ENCODE results near the gene OTOP1. TPM values are rescaled to one million over a fixed set of nuclear protein-coding genes. Genes with fewer than 3 reads are reported as not detected.

OTOP1 gene
- total and polyA plus RNA-seq, 4 donors: not detected

DNA sequence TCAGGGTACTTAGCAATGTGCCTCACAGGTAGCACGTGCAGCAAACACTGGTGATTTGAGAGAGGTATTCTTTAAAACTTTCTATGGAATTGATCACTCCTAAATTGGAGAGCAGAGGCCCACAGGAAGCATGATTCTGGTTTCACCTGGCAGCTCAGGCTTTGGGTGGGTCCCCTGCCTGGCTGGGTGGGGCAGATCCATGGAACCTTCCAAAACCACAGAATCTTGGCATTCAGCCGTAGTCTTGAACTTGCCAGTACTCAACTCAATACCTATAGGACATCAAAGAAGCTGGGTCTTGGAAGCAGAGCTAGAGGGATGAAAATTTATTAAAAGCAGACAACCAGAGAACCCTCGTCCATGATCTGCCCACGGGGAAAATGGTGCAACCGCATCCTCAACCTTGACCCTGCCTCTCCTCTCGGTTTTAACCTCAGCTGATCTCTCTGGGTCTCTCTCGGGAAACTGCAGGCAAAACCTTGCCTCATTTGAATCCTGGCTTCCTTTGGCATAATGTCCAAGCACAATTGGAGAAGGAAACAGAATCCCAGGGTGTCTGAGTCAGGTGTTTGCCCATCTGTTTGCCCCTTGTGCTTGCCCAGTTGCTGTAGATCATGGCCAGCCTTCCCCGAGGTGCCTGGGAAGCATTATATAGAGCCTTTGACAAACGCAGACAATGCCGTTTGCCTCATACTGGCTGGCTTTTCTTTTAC is 22.9 kb downstream of the OTOP1 start:
- DNase-seq (ENCODE audit: low spot score): no peak
- no peak overlapping the region for H3K27ac ChIP-seq (ENCODE audit: low read depth in 1 of 2, low read length in 2 of 2)
- H3K4me1 ChIP-seq (ENCODE audit: control insufficient read depth in 4 of 4, insufficient read depth in 4 of 4, low read length in 3 of 4): no peaks in the 10 kb centered on the region
- H3K27me3 ChIP-seq (ENCODE audit: control insufficient read depth in 4 of 4, insufficient read depth in 4 of 4, low read length in 3 of 4): peaks cover 0 to 3% (median 0%) of the 10 kb centered on the region in 4 donors
- H3K4me3 ChIP-seq (ENCODE audit: low read depth in 1 of 3, low read length in 3 of 3): no peak overlapping the region
- no peak for TF ChIP-seq TAF1 (conservative IDR thresholded peaks at IDR 0.05)
- TF ChIP-seq SP1 (IDR thresholded peaks at IDR 0.05): no peak
- TF ChIP-seq JUND (IDR thresholded peaks at IDR 0.05): no peak
- TF ChIP-seq YY1 (IDR thresholded peaks at IDR 0.05): no peak
- H3K36me3 ChIP-seq (ENCODE audit: control insufficient read depth in 4 of 4, insufficient read depth in 3 of 4, low read depth in 1 of 4, low read length in 3 of 4): no peaks in the 10 kb centered on the region
- no peak overlapping the region for H3K9ac ChIP-seq (ENCODE audit: low read depth in 1 of 2, low read length in 2 of 2)
- no peaks in the 10 kb centered on the region for H3K9me3 ChIP-seq (ENCODE audit: control insufficient read depth in 4 of 4, low read length in 3 of 4)
- 84% methylated on average over 10 of the region's 10 CpGs for WGBS

DNA sequence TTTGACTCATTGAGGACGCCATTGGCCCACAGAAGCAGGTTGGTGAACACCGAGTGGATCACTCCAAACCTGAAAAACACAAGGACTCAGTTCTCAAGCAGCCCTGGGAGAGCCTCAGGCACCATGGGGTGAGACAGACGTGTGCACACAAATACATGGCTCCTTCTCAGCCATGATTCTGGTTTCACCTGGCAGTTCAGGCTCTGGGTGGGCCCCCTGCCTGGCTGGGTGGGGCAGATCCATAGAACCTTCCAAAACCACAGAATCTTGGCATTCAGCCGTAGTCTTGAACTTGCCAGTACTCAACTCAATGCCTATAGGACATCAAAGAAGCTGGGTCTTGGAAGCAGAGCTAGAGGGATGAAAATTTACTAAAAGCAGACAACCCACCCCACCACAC is 24.2 kb downstream of the OTOP1 start:
- TF ChIP-seq SP1 (IDR thresholded peaks at IDR 0.05) (no peak), RXRA (IDR thresholded peaks at IDR 0.05) (no peak), GABPA (IDR thresholded peaks at IDR 0.05 in 1 of 2, conservative IDR thresholded peaks at IDR 0.05 in 1 of 2) (no peak), HNF4G (IDR thresholded peaks at IDR 0.05) (no peak), FOXA1 (IDR thresholded peaks at IDR 0.05) (no peak), TAF1 (conservative IDR thresholded peaks at IDR 0.05) (no peak)
- TF ChIP-seq, protein P1, sequence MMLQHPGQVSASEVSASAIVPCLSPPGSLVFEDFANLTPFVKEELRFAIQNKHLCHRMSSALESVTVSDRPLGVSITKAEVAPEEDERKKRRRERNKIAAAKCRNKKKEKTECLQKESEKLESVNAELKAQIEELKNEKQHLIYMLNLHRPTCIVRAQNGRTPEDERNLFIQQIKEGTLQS (IDR thresholded peaks at IDR 0.05): no peak
- TF ChIP-seq, protein P2, sequence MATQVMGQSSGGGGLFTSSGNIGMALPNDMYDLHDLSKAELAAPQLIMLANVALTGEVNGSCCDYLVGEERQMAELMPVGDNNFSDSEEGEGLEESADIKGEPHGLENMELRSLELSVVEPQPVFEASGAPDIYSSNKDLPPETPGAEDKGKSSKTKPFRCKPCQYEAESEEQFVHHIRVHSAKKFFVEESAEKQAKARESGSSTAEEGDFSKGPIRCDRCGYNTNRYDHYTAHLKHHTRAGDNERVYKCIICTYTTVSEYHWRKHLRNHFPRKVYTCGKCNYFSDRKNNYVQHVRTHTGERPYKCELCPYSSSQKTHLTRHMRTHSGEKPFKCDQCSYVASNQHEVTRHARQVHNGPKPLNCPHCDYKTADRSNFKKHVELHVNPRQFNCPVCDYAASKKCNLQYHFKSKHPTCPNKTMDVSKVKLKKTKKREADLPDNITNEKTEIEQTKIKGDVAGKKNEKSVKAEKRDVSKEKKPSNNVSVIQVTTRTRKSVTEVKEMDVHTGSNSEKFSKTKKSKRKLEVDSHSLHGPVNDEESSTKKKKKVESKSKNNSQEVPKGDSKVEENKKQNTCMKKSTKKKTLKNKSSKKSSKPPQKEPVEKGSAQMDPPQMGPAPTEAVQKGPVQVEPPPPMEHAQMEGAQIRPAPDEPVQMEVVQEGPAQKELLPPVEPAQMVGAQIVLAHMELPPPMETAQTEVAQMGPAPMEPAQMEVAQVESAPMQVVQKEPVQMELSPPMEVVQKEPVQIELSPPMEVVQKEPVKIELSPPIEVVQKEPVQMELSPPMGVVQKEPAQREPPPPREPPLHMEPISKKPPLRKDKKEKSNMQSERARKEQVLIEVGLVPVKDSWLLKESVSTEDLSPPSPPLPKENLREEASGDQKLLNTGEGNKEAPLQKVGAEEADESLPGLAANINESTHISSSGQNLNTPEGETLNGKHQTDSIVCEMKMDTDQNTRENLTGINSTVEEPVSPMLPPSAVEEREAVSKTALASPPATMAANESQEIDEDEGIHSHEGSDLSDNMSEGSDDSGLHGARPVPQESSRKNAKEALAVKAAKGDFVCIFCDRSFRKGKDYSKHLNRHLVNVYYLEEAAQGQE (IDR thresholded peaks at IDR 0.05): no peak
- H3K36me3 ChIP-seq (ENCODE audit: control insufficient read depth in 4 of 4, insufficient read depth in 3 of 4, low read depth in 1 of 4, low read length in 3 of 4): no peaks in the 10 kb centered on the region
- H3K4me1 ChIP-seq (ENCODE audit: control insufficient read depth in 4 of 4, insufficient read depth in 4 of 4, low read length in 3 of 4): no peaks in the 10 kb centered on the region
- peaks cover 0 to 3% (median 0%) of the 10 kb centered on the region in 4 donors for H3K27me3 ChIP-seq (ENCODE audit: control insufficient read depth in 4 of 4, insufficient read depth in 4 of 4, low read length in 3 of 4)
- no peaks in the 10 kb centered on the region for H3K9me3 ChIP-seq (ENCODE audit: control insufficient read depth in 4 of 4, low read length in 3 of 4)
- DNase-seq (ENCODE audit: low spot score): no peak
- H3K9ac ChIP-seq (ENCODE audit: low read depth in 1 of 2, low read length in 2 of 2): no peak overlapping the region
- WGBS: 78% methylated on average over 4 of the region's 4 CpGs
- no peak overlapping the region for H3K27ac ChIP-seq (ENCODE audit: low read depth in 1 of 2, low read length in 2 of 2)
- no peak overlapping the region for H3K4me3 ChIP-seq (ENCODE audit: low read depth in 1 of 3, low read length in 3 of 3)

DNA sequence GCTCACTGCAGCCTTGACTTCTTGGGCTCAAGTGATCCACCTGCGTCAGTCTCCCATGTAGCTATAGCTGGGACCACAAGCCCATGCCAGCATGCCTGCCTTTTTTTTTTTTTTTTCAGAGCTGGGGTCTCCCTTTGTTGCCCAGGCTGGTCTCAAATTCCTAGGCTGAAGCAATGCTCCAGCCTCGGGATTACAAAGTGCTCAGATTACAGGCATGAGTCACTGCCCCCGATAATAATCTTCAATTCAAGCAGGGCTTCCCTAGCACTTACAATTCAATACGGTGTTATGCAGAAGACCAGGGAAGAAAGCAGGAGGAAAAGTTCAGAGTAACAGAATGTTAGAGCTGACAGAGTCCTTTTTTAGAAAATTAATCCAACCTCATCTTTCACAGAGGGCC is 26.1 kb downstream of the OTOP1 start:
- Histone ChIP-seq H3K27me3 (ENCODE audit: control insufficient read depth in 4 of 4, insufficient read depth in 4 of 4, low read length in 3 of 4) (peaks cover 0 to 3% (median 0%) of the 10 kb centered on the region in 4 donors), H3K36me3 (ENCODE audit: control insufficient read depth in 4 of 4, insufficient read depth in 3 of 4, low read depth in 1 of 4, low read length in 3 of 4) (no peaks in the 10 kb centered on the region), H3K4me3 (ENCODE audit: low read depth in 1 of 3, low read length in 3 of 3) (no peak overlapping the region), H3K27ac (ENCODE audit: low read depth in 1 of 2, low read length in 2 of 2) (no peak overlapping the region), H3K9me3 (ENCODE audit: control insufficient read depth in 4 of 4, low read length in 3 of 4) (no peaks in the 10 kb centered on the region), H3K9ac (ENCODE audit: low read depth in 1 of 2, low read length in 2 of 2) (no peak overlapping the region), H3K4me1 (ENCODE audit: control insufficient read depth in 4 of 4, insufficient read depth in 4 of 4, low read length in 3 of 4) (no peaks in the 10 kb centered on the region)
- 73% methylated on average over 4 of the region's 4 CpGs for WGBS
- no peak for DNase-seq (ENCODE audit: low spot score)
- TF ChIP-seq, protein P1 (IDR thresholded peaks at IDR 0.05): no peak
- TF ChIP-seq HNF4G (IDR thresholded peaks at IDR 0.05) (no peak), YY1 (IDR thresholded peaks at IDR 0.05) (no peak), RAD21 (IDR thresholded peaks at IDR 0.05) (no peak), FOXA2 (IDR thresholded peaks at IDR 0.05) (no peak), JUND (IDR thresholded peaks at IDR 0.05) (no peak)
- TF ChIP-seq, protein P3, sequence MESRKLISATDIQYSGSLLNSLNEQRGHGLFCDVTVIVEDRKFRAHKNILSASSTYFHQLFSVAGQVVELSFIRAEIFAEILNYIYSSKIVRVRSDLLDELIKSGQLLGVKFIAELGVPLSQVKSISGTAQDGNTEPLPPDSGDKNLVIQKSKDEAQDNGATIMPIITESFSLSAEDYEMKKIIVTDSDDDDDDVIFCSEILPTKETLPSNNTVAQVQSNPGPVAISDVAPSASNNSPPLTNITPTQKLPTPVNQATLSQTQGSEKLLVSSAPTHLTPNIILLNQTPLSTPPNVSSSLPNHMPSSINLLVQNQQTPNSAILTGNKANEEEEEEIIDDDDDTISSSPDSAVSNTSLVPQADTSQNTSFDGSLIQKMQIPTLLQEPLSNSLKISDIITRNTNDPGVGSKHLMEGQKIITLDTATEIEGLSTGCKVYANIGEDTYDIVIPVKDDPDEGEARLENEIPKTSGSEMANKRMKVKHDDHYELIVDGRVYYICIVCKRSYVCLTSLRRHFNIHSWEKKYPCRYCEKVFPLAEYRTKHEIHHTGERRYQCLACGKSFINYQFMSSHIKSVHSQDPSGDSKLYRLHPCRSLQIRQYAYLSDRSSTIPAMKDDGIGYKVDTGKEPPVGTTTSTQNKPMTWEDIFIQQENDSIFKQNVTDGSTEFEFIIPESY (IDR thresholded peaks at IDR 0.05): no peak
- TF ChIP-seq, protein P2 (IDR thresholded peaks at IDR 0.05): no peak
